Heart right ventricle (tissue), 16 donors: ENCODE data around the gene KCNMA1. TPM values are rescaled to one million over a fixed set of nuclear protein-coding genes. Genes with fewer than 3 reads are reported as not detected.

Experiments used
- ATAC-seq, 8 donors: fragments of 200-7000 bp; cut with Tn5 transposase; one replicate each; pipeline ENCODE4 v1.9.1; 2020; ENCODE audit warnings: mild to moderate bottlenecking in 8 of 8, moderate library complexity in 8 of 8, moderate number of reproducible peaks in 1 of 8
- DNase-seq, 2 donors: peaks; one replicate each; pipeline ENCODE4 v3.0.0-alpha.2; 2020
- H3K27ac ChIP-seq, 10 donors: fragments of 200-600 bp; sonication (generic) in 2 of 10; one replicate each; pipeline versions ENCODE4 v1.5.0 to v1.8.0; 2020 to 2022; ENCODE audit warnings: mild to moderate bottlenecking in 3 of 10
- H3K27me3 ChIP-seq, 7 donors: fragments of 200-600 bp; one replicate each; pipeline ENCODE4 v1.8.0; 2021 to 2022; ENCODE audit warnings: mild to moderate bottlenecking in 2 of 7
- H3K36me3 ChIP-seq, 9 donors: fragments of 200-600 bp; sonication (generic) in 1 of 9; one replicate each; pipeline versions ENCODE4 v1.5.0 to v1.8.0; 2020 to 2022; ENCODE audit warnings: mild to moderate bottlenecking in 2 of 9
- H3K4me1 ChIP-seq, 9 donors: fragments of 200-600 bp; sonication (generic) in 1 of 9; one replicate each; pipeline versions ENCODE4 v1.5.0 to v1.8.0; 2020 to 2022; ENCODE audit warnings: mild to moderate bottlenecking in 4 of 9
- H3K4me3 ChIP-seq, 10 donors: fragments of 200-600 bp; sonication (generic) in 2 of 10; one replicate each; pipeline versions ENCODE4 v1.5.0 to v1.8.0; 2020 to 2022; ENCODE audit warnings: mild to moderate bottlenecking in 7 of 10, moderate library complexity in 2 of 10
- H3K9me3 ChIP-seq, 11 donors: fragments of 200-600 bp in 10 of 11; sonication (generic) in 2 of 11; one replicate each; pipeline versions ENCODE4 v1.5.0 to v1.8.0; 2013 to 2022; ENCODE audit warnings: mild to moderate bottlenecking in 2 of 11, control low read depth in 1 of 11, moderate library complexity in 1 of 11
- WGBS, 2 donors: extraction: QIAGEN DNeasy Blood & Tissue Kit; methylation state at CpG; one replicate each; pipeline ENCODE4 v1.1.7; 2013; ENCODE audit warnings: inconsistent platforms in 1 of 2; 5-methylcytosine and 5-hydroxymethylcytosine counted together
- intact Hi-C, 10 donors: fragments of 100-400 bp; cut with DNase I; formaldehyde crosslinking; loops; one replicate each; pipeline versions ENCODE4 v1.11.1 to v1.14.2; 2022
- polyA plus RNA-seq, 2 donors: library from polyadenylated mRNA; stranded (reverse); fragments of 200-250 nt; gene quantifications; one replicate each; pipeline ENCODE4 v1.2.3, GENCODE V29; 2013
- total RNA-seq, 10 donors: library from RNA; stranded (reverse); fragmentation: NEBNext Ultra II Directional in 3 of 10; extraction: Animal tissue kit (Norgen Biotek cat#: 25700) in 3 of 10; gene quantifications; one replicate each; pipeline versions ENCODE4 v1.2.1 to v1.2.4, GENCODE V29; 2021 to 2023
- TF ChIP-seq, protein P1 (sequence below), 9 donors: fragments of 200-600 bp; sonication (generic) in 2 of 9; IDR thresholded peaks; one replicate each; pipeline versions ENCODE4 v1.5.0 to v1.8.0; 2021 to 2022; ENCODE audit warnings: antibody characterized with exemption in 9 of 9, mild to moderate bottlenecking in 5 of 9, moderate library complexity in 1 of 9
- donor health status: Arrhythmogenic right ventricular cardiomyopathy.
- donor health status: ischemic (EF 13 %, LVEDD 7.1; RV severe dilation, severe dysfunction).
- donor health status: healthy with polysubstance abuse.
- donor health status: DM: no; HTN: yes; CAD: no.
- donor health status: DM: no; HTN: no; CAD: no.
- donor health status: ischemic (EF 25% LVEDD 6.9; RV normal size, moderate dysfunction).
- donor health status: ischemic (EF 25% LVEDD 5.7; RV mildly dilated, moderate dysfunction).
- donor health status: healthy.
- donor health status: DM: yes; HTN: yes; CAD: no.
- donor health status: Ischemic cardiomyopathy.
- donor health status: ischemic (EF 35%, LVEDD 5.7; RV mildly dilated, moderate dysfunction).
- donor health status: nonischemic (EF 11% LVEDD 7.7; RV severe dilation, severe dysfunction).
- donor health status: DM: yes; HTN: yes; CAD: no.
- donor health status: PGD.
- donor health status: ischemic (EF 29% LVEDD 5.4; RV normal size, mild dysfunction).
- donor health status: nonischemic (EF 23%, LVEDD 6.1; RV moderate dilation, normal function).

The KCNMA1 gene
- total and polyA plus RNA-seq, 12 donors: 0.59 to 5.3 (median 1.6) TPM

DNA sequence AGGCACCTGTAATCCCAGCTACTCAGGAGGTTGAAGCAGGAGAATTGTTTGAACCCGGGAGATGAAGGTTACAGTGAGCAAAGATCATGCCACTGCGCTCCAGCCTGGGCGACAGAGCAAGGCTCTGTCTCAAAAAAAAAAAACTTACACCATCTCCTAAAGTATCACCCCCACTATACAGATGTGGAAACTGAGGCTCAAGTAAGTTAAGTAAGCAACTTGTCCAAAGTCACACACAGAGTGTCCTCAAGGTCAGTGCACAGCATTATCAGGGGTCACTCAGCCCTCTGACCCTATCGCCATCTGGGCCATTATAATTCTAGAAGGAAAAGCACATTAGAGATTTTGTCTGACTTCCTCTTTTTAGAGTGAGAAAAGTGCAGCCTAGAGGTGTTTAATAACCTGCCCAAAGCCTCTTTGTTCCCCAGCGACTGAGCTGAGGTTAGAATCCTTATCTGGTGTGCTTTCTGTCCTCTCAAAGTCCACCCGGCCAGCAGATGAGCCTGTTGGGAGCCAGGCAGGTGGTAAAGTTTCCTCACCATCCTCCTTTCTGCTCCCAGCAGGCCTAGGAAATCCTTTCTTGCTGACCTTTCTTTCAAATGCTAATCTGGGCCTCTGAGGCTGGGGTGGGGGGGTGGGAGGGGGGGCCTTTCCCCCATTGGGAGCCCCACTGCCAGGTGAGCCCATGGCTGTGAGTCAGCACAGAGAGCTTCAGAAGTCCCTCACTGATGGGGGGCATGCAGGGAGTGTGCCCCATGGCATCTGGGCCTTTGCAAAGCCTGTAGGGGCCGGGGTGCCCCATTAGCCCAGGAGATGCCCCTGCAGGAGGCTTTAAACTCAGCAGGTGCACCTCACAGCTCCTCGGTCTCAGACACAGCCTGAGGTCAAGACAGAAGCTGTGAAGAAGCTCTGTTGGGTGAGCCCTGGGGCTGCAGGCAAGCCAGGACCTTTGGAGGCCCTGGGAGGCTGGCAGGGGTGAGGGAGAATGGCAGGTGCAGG, 12.0 kb upstream of the KCNMA1 start:
- ATAC-seq (no peak), DNase-seq (no peak)
- WGBS, 2 donors: 65 to 67% methylated on average over 8 of the region's 8 CpGs
- no peaks in the 10 kb centered on the region for H3K4me1 ChIP-seq
- H3K27ac ChIP-seq: no peak overlapping the region
- H3K4me3 ChIP-seq: no peak overlapping the region
- TF ChIP-seq, protein P1, sequence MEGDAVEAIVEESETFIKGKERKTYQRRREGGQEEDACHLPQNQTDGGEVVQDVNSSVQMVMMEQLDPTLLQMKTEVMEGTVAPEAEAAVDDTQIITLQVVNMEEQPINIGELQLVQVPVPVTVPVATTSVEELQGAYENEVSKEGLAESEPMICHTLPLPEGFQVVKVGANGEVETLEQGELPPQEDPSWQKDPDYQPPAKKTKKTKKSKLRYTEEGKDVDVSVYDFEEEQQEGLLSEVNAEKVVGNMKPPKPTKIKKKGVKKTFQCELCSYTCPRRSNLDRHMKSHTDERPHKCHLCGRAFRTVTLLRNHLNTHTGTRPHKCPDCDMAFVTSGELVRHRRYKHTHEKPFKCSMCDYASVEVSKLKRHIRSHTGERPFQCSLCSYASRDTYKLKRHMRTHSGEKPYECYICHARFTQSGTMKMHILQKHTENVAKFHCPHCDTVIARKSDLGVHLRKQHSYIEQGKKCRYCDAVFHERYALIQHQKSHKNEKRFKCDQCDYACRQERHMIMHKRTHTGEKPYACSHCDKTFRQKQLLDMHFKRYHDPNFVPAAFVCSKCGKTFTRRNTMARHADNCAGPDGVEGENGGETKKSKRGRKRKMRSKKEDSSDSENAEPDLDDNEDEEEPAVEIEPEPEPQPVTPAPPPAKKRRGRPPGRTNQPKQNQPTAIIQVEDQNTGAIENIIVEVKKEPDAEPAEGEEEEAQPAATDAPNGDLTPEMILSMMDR (IDR thresholded peaks at IDR 0.05): no peak
- H3K9me3 ChIP-seq: peaks cover 0 to 16% (median 8%) of the 10 kb centered on the region in 11 donors
- peaks cover 0 to 52% (median 16%) of the 10 kb centered on the region in 7 donors for H3K27me3 ChIP-seq
- H3K36me3 ChIP-seq: no peaks in the 10 kb centered on the region
- intact Hi-C loops: loop anchor here in 5 of 10 donors (10.0 kb wide), 2 partner anchors 155 to 255 kb away; no protein-coding TSS in a partner anchor

DNA sequence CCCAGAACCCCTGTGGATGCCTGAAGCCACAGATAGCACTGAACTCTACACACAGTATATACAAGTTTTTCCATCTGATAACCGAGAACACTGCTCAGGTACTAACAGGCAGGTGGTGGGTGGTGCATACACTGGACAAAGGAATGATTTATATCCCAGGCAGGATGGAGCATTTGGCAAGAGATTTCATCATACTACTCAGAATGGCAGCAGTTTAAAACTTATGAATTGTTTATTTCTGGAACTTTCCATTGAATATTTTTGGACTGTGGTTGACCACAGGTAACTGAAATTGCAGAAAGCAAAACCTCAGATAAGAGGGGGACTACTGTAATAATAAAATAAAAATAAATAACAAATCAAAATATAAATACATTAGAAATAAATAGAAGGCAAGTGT, 10.9 kb upstream of the KCNMA1 start:
- peaks cover 0 to 52% (median 16%) of the 10 kb centered on the region in 7 donors for H3K27me3 ChIP-seq

DNA sequence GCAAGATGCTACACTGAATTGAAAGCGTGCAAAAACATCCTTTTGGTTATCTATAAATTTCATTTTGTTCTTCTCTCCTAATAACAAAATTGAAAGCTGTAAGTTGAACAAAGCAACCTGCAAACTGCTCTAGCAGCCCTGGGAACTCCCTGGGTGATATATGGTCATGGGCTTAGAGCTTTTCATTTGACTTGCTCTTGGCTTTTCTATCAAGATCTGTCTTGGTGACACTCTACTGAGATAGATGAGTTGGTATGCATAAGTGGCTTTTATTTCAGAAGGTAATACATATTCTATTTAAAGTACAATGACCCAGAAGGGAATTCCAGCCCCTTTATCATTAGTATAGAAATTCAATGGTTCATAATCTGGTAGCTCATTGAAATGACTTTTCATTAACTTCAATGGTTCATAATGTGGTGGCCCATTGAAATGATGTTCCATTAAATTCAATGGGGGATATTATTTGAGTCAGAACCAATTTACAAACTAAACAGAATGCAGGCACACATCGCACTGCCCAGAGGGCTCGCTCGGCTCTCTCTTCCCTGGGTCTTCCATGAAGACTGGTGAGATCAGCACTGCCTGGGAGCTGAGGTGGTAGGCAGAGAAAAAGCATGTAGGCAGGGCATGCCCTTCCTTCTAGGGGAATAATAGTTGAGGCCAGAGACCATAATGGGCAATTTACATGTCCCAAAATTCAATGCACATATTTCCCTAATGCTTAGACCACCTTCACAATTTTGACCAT, 10.1 kb upstream of the KCNMA1 start:
- Histone ChIP-seq H3K27ac (no peak overlapping the region), H3K27me3 (peaks cover 0 to 50% (median 16%) of the 10 kb centered on the region in 7 donors), H3K9me3 (peaks cover 0 to 3% (median 0%) of the 10 kb centered on the region in 11 donors), H3K4me3 (no peak overlapping the region), H3K4me1 (no peaks in the 10 kb centered on the region), H3K36me3 (no peaks in the 10 kb centered on the region)
- 91% methylated on average over 4 of the region's 4 CpGs for WGBS, 2 donors
- ATAC-seq (no peak), DNase-seq (no peak)
- intact Hi-C loops: loop anchor here in 5 of 10 donors (10.0 kb wide), 2 partner anchors 153 to 253 kb away; no protein-coding TSS in a partner anchor
- TF ChIP-seq, protein P1 (IDR thresholded peaks at IDR 0.05): no peak

More for the DNA sequence above, 10.9 kb upstream of the KCNMA1 start:
- Histone ChIP-seq H3K4me3 (no peak overlapping the region), H3K9me3 (peaks cover 0 to 11% (median 5%) of the 10 kb centered on the region in 11 donors), H3K36me3 (no peaks in the 10 kb centered on the region), H3K4me1 (no peaks in the 10 kb centered on the region), H3K27ac (no peak overlapping the region)
- intact Hi-C loops: loop anchor here in 5 of 10 donors (10.0 kb wide), 2 partner anchors 154 to 254 kb away; no protein-coding TSS in a partner anchor
- TF ChIP-seq, protein P1 (IDR thresholded peaks at IDR 0.05): no peak
- 78 to 88% methylated on average over 1 of the region's 1 CpG for WGBS, 2 donors
- DNase-seq: no peak
- no peak for ATAC-seq
